ENCODE measurements around the gene MRPL19.

Gene MRPL19

GRCh38 chr2:75722687-75723086 lies 76.1 kb downstream of the MRPL19 start:
- no peaks in the 10 kb centered on the region for H3K36me3 ChIP-seq
- H3K9me3 ChIP-seq (replicated peaks in 1 of 11): peaks cover 0 to 5% (median 0%) of the 10 kb centered on the region in 11 experiments; a peak in 1 of 22 replicates
- no peak overlapping the region for H3K9ac ChIP-seq

GRCh38 chr2:75728614-75729419 lies 82.2 kb downstream of the MRPL19 start:
- no peak for TF ChIP-seq Cebpa-rat (IDR thresholded peaks at IDR 0.05)
- Histone ChIP-seq H3K9me3 (replicated peaks in 1 of 11) (no peaks in the 10 kb centered on the region), H3K4me1 (peaks cover 0 to 7% (median 0%) of the 10 kb centered on the region in 10 experiments; a peak in 3 of 20 replicates), H3K27ac (no peak overlapping the region), H4K20me1 (no peaks in the 10 kb centered on the region), H3K4me2 (0 out of 22 replicates have a peak overlapping the region, but pooled peaks of 2 of the 11 experiments have one; percentile 16 to 29), H3K27me3 (no peaks in the 10 kb centered on the region), H3K9ac (no peak overlapping the region), H3K4me3 (no peak overlapping the region), H3K36me3 (no peaks in the 10 kb centered on the region)

More at GRCh38 chr2:75722687-75723086, 76.1 kb downstream of the MRPL19 start:
- H3K4me3 ChIP-seq: no peak overlapping the region
- no peaks in the 10 kb centered on the region for H3K4me1 ChIP-seq
- no peak overlapping the region for H3K27ac ChIP-seq
- H4K20me1 ChIP-seq: no peaks in the 10 kb centered on the region
- TF ChIP-seq Cebpa-rat (IDR thresholded peaks at IDR 0.05): no peak
- H3K27me3 ChIP-seq: no peaks in the 10 kb centered on the region
- H3K4me2 ChIP-seq: no peak overlapping the region

- Histone ChIP-seq H3K9ac (no peak overlapping the region), H4K20me1 (no peaks in the 10 kb centered on the region), H3K4me2 (no peak overlapping the region), H3K9me3 (replicated peaks in 1 of 11) (no peaks in the 10 kb centered on the region), H3K36me3 (no peaks in the 10 kb centered on the region), H3K27ac (no peak overlapping the region), H3K4me3 (no peak overlapping the region), H3K4me1 (peaks cover 0 to 7% (median 0%) of the 10 kb centered on the region in 10 experiments; a peak in 3 of 20 replicates), H3K27me3 (no peaks in the 10 kb centered on the region)
- TF ChIP-seq Cebpa-rat (IDR thresholded peaks at IDR 0.05): no peak
Measured at GRCh38 chr2:75729861-75730260, 83.3 kb downstream of the MRPL19 start.

GRCh38 chr2:75736276-75736675 lies 89.7 kb downstream of the MRPL19 start:
- no peak overlapping the region for H3K27ac ChIP-seq
- no peaks in the 10 kb centered on the region for H4K20me1 ChIP-seq
- no peak overlapping the region for H3K4me3 ChIP-seq
- no peak overlapping the region for H3K9ac ChIP-seq
- no peaks in the 10 kb centered on the region for H3K9me3 ChIP-seq (replicated peaks in 1 of 11)
- no peaks in the 10 kb centered on the region for H3K4me1 ChIP-seq
- no peaks in the 10 kb centered on the region for H3K36me3 ChIP-seq
- TF ChIP-seq Cebpa-rat (IDR thresholded peaks at IDR 0.05): no peak
- H3K27me3 ChIP-seq: no peaks in the 10 kb centered on the region
- no peak overlapping the region for H3K4me2 ChIP-seq

- no peak overlapping the region for H3K9ac ChIP-seq
- TF ChIP-seq Cebpa-rat (IDR thresholded peaks at IDR 0.05): no peak
- H3K4me2 ChIP-seq: no peak overlapping the region
- H3K4me3 ChIP-seq: no peak overlapping the region
- H3K27ac ChIP-seq: no peak overlapping the region
- H4K20me1 ChIP-seq: no peaks in the 10 kb centered on the region
- H3K36me3 ChIP-seq: no peaks in the 10 kb centered on the region
- no peaks in the 10 kb centered on the region for H3K27me3 ChIP-seq
- no peaks in the 10 kb centered on the region for H3K4me1 ChIP-seq
- peaks cover 0 to 2% (median under 1%) of the 10 kb centered on the region in 11 experiments; a peak in 3 of 22 replicates for H3K9me3 ChIP-seq (replicated peaks in 1 of 11)
Measured at GRCh38 chr2:75737961-75738360, 91.4 kb downstream of the MRPL19 start.

All from BLaER1 treated with 17β-estradiol and CSF1 and Interleukin-3, amounts not matched to agents 10 nM and 100 nM (cell line).